GM19328 (cell line): ENCODE measurements around the gene KMT2B.
"Not testable (repeated sequence)": the region's sequence is repeated elsewhere in the genome, so short reads cannot be mapped to it uniquely, and the experiment has no call there.

ENCODE experiments used
- ATAC-seq: cut with Tn5 transposase; IDR thresholded peaks from one replicate; pipeline ENCODE4 v1.9.1; 2021; ENCODE audit warnings: mild to moderate bottlenecking, moderate library complexity; ENCODE audit not compliant: unreplicated experiment

Gene KMT2B

GRCh38 chr19:35717665-35718344 is at the start of gene KMT2B:
KMT2B (plus strand) TSS chr19:35718003; CDS start chr19:35718019, 16 bp downstream.
- no peak for ATAC-seq

- ATAC-seq = no peak
These were observed 48.2 kb upstream of the KMT2B start for GRCh38 chr19:35669566-35669965.

GRCh38 chr19:35669974-35670373 is 47.8 kb upstream of the KMT2B start:
- ATAC-seq = no peak

GRCh38 chr19:35670686-35671085 is 47.1 kb upstream of the KMT2B start:
- no peak for ATAC-seq

- no peak for ATAC-seq
These were observed 46.0 kb upstream of the KMT2B start for GRCh38 chr19:35671818-35672217.

GRCh38 chr19:35673121-35673804 is 44.5 kb upstream of the KMT2B start:
- ATAC-seq = no peak

- no peak for ATAC-seq
These were observed 42.1 kb upstream of the KMT2B start for GRCh38 chr19:35675589-35676140.

- ATAC-seq = no peak
These were observed 28.0 kb upstream of the KMT2B start for GRCh38 chr19:35689836-35690235.

GRCh38 chr19:35691106-35691505 is 26.7 kb upstream of the KMT2B start:
- not testable (repeated sequence) for ATAC-seq

GRCh38 chr19:35692010-35692409 is 25.8 kb upstream of the KMT2B start:
- ATAC-seq = no peak

GRCh38 chr19:35693422-35693821 is 24.4 kb upstream of the KMT2B start:
- no peak for ATAC-seq

- ATAC-seq = peak; percentile 62
These were observed 23.8 kb upstream of the KMT2B start for GRCh38 chr19:35693835-35694599.

GRCh38 chr19:35695895-35696422 is 21.8 kb upstream of the KMT2B start:
- no peak for ATAC-seq

GRCh38 chr19:35696835-35697234 is 21.0 kb upstream of the KMT2B start:
- no peak for ATAC-seq

GRCh38 chr19:35702223-35703012 is 15.4 kb upstream of the KMT2B start:
- peak; percentile 94 for ATAC-seq

- no peak for ATAC-seq
These were observed 14.5 kb upstream of the KMT2B start for GRCh38 chr19:35703343-35703742.

GRCh38 chr19:35704218-35704617 is 13.6 kb upstream of the KMT2B start, which contains the start of gene ZBTB32:
ZBTB32 (plus strand) TSS chr19:35704558; CDS start chr19:35714627, 10,069 bp downstream.
- ATAC-seq = no peak

GRCh38 chr19:35708391-35708790 is 9.4 kb upstream of the KMT2B start:
- no peak for ATAC-seq

GRCh38 chr19:35710784-35711723 is 6.7 kb upstream of the KMT2B start:
- no peak for ATAC-seq
